ENCODE data around the gene PTPA. TPM values are rescaled to one million over a fixed set of nuclear protein-coding genes. Genes with fewer than 3 reads are reported as not detected.

The PTPA gene
- total and polyA plus RNA-seq, 2 of the 4 experiments (the other 2 are of a cell fraction): 124 to 149 TPM

DNA sequence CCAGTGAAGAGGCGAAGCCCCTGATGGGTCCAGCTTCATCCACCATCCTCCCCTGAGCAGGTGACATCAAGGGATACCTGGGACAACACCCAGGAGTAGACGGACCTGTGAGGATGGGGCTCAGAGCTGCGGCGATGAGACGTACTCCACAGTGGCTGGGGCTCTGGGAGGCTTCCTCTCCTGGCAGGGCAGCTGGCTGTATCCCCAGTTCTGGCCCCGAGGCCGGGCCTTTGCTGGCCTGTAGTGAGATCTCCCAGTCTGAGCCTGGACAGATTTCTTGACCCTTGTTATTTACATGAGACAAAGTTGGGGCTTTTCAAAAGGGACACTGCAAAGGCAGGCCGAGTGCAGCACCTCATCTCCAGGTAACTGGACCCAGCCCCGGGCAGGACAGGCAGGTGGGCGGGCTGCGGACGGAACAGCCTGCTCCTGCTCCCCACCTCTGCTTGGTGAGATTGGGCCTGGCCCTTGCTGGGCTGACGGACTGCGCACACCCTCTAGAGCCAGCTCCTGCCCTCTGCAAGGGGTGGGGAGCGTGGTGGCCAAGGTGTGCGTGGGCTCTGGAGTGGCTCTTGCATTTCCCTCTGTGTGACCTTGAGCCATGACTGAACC is 43.8 kb downstream of the PTPA start:
- Histone ChIP-seq H4K8ac (ENCODE audit: low read depth in 2 of 2, low read length in 2 of 2) (no peak overlapping the region), H2AK5ac (ENCODE audit: low read depth, low read length) (no peak overlapping the region), H3K23ac (ENCODE audit: low read depth, low read length) (no peak overlapping the region), H3K4me3 (ENCODE audit: insufficient read depth, low read depth, low read length) (no peak overlapping the region), H3K9me3 (ENCODE audit: control insufficient read depth, insufficient read depth, low read length) (no peaks in the 10 kb centered on the region), H3K79me1 (ENCODE audit: low read depth in 1 of 2, low read length in 2 of 2) (peaks cover 3 to 22% of the 10 kb centered on the region in 2 experiments; a peak in 3 of 4 replicates), H3K36me3 (ENCODE audit: control insufficient read depth, insufficient read depth, low read length) (peaks cover 22% of the 10 kb centered on the region; the same call in 1 of the 2 replicates), H4K5ac (ENCODE audit: low read depth, low read length) (no peak overlapping the region), H2BK20ac (ENCODE audit: low read depth, low read length) (no peak overlapping the region), H4K91ac (ENCODE audit: insufficient read depth, low read depth, low read length) (no peak overlapping the region), H2BK120ac (ENCODE audit: low read depth, low read length) (no peak overlapping the region), H3K9me1 (ENCODE audit: insufficient read depth, low read length) (peaks cover 5% of the 10 kb centered on the region; the same call in 1 of the 2 replicates), H2BK15ac (ENCODE audit: low read depth, low read length) (no peak overlapping the region), H2AFZ (replicated peaks; ENCODE audit: low read length, poor library complexity) (no peak overlapping the region), H2BK5ac (ENCODE audit: low read depth, low read length, poor library complexity, severe bottlenecking) (no peak overlapping the region), H4K20me1 (ENCODE audit: insufficient read depth, low read length) (no peaks in the 10 kb centered on the region), H3K4me2 (ENCODE audit: low read depth, low read length) (no peak overlapping the region), H3K9ac (ENCODE audit: low read depth, low read length) (no peak overlapping the region), H3K27me3 (ENCODE audit: control insufficient read depth, insufficient read depth, low read length) (no peaks in the 10 kb centered on the region), H3K14ac (replicated peaks; ENCODE audit: low read depth, low read length) (no peak overlapping the region), H2AK9ac (replicated peaks; ENCODE audit: low read depth, low read length, poor library complexity) (no peak overlapping the region), H3K56ac (ENCODE audit: extremely low read depth, insufficient read depth, low read length) (no peak overlapping the region), H3K4me1 (ENCODE audit: control insufficient read depth, insufficient read depth, low read length) (no peaks in the 10 kb centered on the region), H3K27ac (ENCODE audit: insufficient read depth, low read length) (no peak overlapping the region), H3K4ac (ENCODE audit: low read depth, low read length) (no peak overlapping the region), H3K18ac (ENCODE audit: low read depth, low read length) (no peak overlapping the region)
- DNase-seq: no peak
- TF ChIP-seq BHLHE40 (IDR thresholded peaks at IDR 0.05; ENCODE audit: low read depth, low read length) (no peak), CTCF (conservative IDR thresholded peaks at IDR 0.05; ENCODE audit: low read depth, low read length) (no peak), MAZ (IDR thresholded peaks at IDR 0.05; ENCODE audit: borderline replicate concordance, low read depth, low read length) (no peak), CEBPB (IDR thresholded peaks at IDR 0.05; ENCODE audit: low read depth, low read length) (no peak), RAD21 (IDR thresholded peaks at IDR 0.05; ENCODE audit: low read length) (no peak), USF2 (IDR thresholded peaks at IDR 0.05; ENCODE audit: low read depth, low read length) (no peak), NFE2L2 (IDR thresholded peaks at IDR 0.05; ENCODE audit: low read depth, low read length) (no peak), RFX5 (IDR thresholded peaks at IDR 0.05; ENCODE audit: low read depth, low read length) (no peak), SMC3 (IDR thresholded peaks at IDR 0.05; ENCODE audit: low read depth, low read length) (no peak), RCOR1 (IDR thresholded peaks at IDR 0.05; ENCODE audit: insufficient replicate concordance, low read length) (no peak)
- TF ChIP-seq, protein P1, sequence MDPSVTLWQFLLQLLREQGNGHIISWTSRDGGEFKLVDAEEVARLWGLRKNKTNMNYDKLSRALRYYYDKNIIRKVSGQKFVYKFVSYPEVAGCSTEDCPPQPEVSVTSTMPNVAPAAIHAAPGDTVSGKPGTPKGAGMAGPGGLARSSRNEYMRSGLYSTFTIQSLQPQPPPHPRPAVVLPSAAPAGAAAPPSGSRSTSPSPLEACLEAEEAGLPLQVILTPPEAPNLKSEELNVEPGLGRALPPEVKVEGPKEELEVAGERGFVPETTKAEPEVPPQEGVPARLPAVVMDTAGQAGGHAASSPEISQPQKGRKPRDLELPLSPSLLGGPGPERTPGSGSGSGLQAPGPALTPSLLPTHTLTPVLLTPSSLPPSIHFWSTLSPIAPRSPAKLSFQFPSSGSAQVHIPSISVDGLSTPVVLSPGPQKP (IDR thresholded peaks at IDR 0.05; ENCODE audit: borderline replicate concordance, low read depth, low read length): no peak
- intact Hi-C loops (cut with micrococcal nuclease): no loop called here
- in situ Hi-C loops (cut with MboI; ENCODE audit: low sequenced_read_pairs): no loop called here
- ATAC-seq (ENCODE audit: low read depth): no peak
- 96% methylated on average over 10 of the region's 16 CpGs; no CpG with 5 or more reads in 1 of the 2 experiments for WGBS, 2 experiments (ENCODE audit: extremely low coverage in 2 of 2, insufficient read length in 1 of 2)
- CTCF ChIA-PET: no interaction called here
- dilution Hi-C loops (cut with HindIII; ENCODE audit: low sequenced_read_pairs, unreplicated experiment): no loop called here
- no TSS peak for BruUV-seq (replicated peaks)
- POLR2A ChIA-PET (ENCODE audit: unreplicated experiment): no interaction called here

Data from IMR-90 (cell line).